ENCODE data around the gene SLC39A11.

DNA sequence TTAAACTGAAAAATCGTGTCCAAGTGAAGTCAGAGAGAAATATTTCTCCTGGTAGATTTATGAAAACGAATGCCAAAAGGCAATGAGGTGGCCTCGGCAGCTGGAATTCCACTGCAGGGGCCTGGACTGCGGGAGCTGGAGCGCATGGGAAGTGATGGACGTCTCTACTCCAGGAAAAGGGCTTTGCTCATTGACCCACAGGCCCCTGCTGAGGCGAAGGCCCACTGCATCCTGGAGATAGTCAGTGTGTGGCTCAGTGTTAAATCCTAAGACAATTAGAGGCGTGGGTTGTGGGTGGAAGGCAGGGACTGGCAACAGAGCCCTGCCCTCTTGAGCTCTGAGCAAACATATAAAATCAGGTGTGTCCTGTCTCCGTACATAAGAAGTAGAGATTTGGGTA, 191.4 kb downstream of the SLC39A11 start:
- TF ChIP-seq, protein P1, sequence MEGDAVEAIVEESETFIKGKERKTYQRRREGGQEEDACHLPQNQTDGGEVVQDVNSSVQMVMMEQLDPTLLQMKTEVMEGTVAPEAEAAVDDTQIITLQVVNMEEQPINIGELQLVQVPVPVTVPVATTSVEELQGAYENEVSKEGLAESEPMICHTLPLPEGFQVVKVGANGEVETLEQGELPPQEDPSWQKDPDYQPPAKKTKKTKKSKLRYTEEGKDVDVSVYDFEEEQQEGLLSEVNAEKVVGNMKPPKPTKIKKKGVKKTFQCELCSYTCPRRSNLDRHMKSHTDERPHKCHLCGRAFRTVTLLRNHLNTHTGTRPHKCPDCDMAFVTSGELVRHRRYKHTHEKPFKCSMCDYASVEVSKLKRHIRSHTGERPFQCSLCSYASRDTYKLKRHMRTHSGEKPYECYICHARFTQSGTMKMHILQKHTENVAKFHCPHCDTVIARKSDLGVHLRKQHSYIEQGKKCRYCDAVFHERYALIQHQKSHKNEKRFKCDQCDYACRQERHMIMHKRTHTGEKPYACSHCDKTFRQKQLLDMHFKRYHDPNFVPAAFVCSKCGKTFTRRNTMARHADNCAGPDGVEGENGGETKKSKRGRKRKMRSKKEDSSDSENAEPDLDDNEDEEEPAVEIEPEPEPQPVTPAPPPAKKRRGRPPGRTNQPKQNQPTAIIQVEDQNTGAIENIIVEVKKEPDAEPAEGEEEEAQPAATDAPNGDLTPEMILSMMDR (IDR thresholded peaks at IDR 0.05): no peak
- no peak for TF ChIP-seq POLR2A (IDR thresholded peaks at IDR 0.05)

Data from body of pancreas (tissue), 4 donors.